H1 (cell line): ENCODE results near the gene AVPR2. TPM values are rescaled to one million over a fixed set of nuclear protein-coding genes. Genes with fewer than 3 reads are reported as not detected.

Source experiments
- BCL11A ChIP-seq, 2 experiments: IDR thresholded peaks; one replicate each; pipeline ENCODE4 v1.6.1; 2011; ENCODE audit warnings: low read depth in 2 of 2, low read length in 2 of 2, mild to moderate bottlenecking in 2 of 2
- CBX8 ChIP-seq: fragments of 300-800, 300-1000 bp; sonication (generic); IDR thresholded peaks from 2 replicates; pipeline ENCODE4 v1.7.1; 2016; ENCODE audit warnings: low read depth, low read length, borderline replicate concordance
- CEBPB ChIP-seq: IDR thresholded peaks from 2 replicates; pipeline ENCODE4 v1.6.1; 2012; ENCODE audit warnings: low read depth, low read length
- CHD2 ChIP-seq: IDR thresholded peaks from 2 replicates; pipeline ENCODE4 v1.6.1; 2012; ENCODE audit warnings: low read length, improper control_type of control experiment
- CTBP2 ChIP-seq: IDR thresholded peaks from 2 replicates; pipeline ENCODE4 v1.7.0; 2011; ENCODE audit warnings: borderline replicate concordance, mild to moderate bottlenecking, moderate library complexity, mixed read lengths, low read length; ENCODE audit not compliant: insufficient read depth, insufficient read length
- polyA plus RNA-seq, 7 experiments: library from polyadenylated mRNA; depleted of rRNA in 3 of 7; stranded (reverse) in 5 of 7; unstranded in 2 of 7; fragments of >200 nt in 5 of 7; fragments of 200-250 nt in 2 of 7; gene quantifications; 1 replicate in 5 of 7; 2 replicates in 1 of 7; 4 replicates in 1 of 7; pipeline versions ENCODE4 v1.2.1 to v1.2.3, GENCODE V29; 2011 to 2013; ENCODE audit warnings: missing spikeins in 2 of 7, mixed read lengths in 2 of 7
- total RNA-seq: library from RNA; stranded (reverse); fragmentation: NEBNext Ultra II Directional; extraction: Animal tissue kit (Norgen Biotek cat#: 25700); gene quantifications from 2 replicates; pipeline ENCODE4 v1.2.1, GENCODE V29; 2021
- TF ChIP-seq, protein P1 (sequence below): fragments of 300-600 bp; sonication (generic); IDR thresholded peaks from 2 replicates; pipeline ENCODE4 v1.7.1; 2012; ENCODE audit warnings: low read length, moderate library complexity, mild to moderate bottlenecking, inconsistent platforms; ENCODE audit not compliant: insufficient replicate concordance
- TF ChIP-seq, protein P2 (sequence below), 3 experiments: IDR thresholded peaks; 1 replicate in 2 of 3; 2 replicates in 1 of 3; pipeline versions ENCODE4 v1.5.1 to v1.6.1; 2011; ENCODE audit warnings: low read length in 3 of 3, mild to moderate bottlenecking in 3 of 3, inconsistent platforms in 2 of 3, low read depth in 1 of 3, moderate library complexity in 1 of 3; ENCODE audit not compliant: insufficient read depth in 1 of 3; ENCODE audit errors: control extremely low read depth in 1 of 3

Gene AVPR2
- total and polyA plus RNA-seq, 2 of the 8 experiments (the other 6 are each of a cell fraction or from before 2014, with no cell fraction given) = 0.09 TPM; not detected in 1

DNA sequence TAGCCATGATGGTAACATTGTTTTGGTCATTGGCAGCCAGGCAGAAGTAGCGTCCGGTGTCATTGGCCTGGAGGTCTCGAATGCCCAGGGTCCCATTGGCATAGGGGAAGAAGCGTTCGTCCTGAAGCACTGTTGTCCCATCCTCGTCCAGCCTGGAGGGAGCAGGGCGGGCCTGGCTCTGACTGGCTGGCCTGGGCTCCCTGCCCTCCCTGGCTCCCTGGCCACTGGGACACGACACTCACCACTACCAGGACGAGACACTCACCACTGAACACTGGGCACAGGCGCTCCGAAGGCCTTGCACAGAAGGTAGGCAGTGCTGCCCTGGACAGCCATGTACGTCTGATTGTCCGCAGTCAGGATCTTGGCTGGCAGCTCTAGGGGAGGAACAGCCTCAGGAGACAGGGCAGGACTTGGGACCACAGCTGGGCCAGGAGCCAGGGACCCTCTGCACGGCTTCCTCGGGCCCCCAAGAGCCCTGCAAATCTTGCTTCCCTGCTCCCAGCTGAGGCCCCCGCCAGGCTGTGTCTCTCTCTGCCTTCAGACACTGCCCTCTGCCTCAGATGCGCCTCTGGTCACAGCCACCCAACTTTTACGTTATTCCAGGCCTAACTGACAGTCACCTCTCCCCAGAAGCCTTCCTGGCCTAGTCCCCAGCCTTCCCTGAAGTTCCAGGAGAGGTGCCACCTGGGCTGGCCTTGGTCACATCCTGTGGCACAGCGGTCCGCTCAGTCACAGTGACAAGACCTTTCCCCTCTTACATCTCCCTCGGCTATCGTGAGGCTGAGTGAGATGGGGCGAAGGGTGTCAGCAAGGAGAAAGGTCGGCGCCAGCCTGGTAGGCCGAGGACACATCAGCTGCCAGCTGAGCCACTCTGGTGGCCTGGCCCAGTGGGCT is 35.6 kb upstream of the AVPR2 start (continued):
- TF ChIP-seq CHD2 = no peak
- no peak for TF ChIP-seq BCL11A (IDR thresholded peaks at IDR 0.05; ENCODE audit: low read depth in 2 of 2, low read length in 2 of 2)
- TF ChIP-seq CEBPB = no peak
- TF ChIP-seq, protein P1, sequence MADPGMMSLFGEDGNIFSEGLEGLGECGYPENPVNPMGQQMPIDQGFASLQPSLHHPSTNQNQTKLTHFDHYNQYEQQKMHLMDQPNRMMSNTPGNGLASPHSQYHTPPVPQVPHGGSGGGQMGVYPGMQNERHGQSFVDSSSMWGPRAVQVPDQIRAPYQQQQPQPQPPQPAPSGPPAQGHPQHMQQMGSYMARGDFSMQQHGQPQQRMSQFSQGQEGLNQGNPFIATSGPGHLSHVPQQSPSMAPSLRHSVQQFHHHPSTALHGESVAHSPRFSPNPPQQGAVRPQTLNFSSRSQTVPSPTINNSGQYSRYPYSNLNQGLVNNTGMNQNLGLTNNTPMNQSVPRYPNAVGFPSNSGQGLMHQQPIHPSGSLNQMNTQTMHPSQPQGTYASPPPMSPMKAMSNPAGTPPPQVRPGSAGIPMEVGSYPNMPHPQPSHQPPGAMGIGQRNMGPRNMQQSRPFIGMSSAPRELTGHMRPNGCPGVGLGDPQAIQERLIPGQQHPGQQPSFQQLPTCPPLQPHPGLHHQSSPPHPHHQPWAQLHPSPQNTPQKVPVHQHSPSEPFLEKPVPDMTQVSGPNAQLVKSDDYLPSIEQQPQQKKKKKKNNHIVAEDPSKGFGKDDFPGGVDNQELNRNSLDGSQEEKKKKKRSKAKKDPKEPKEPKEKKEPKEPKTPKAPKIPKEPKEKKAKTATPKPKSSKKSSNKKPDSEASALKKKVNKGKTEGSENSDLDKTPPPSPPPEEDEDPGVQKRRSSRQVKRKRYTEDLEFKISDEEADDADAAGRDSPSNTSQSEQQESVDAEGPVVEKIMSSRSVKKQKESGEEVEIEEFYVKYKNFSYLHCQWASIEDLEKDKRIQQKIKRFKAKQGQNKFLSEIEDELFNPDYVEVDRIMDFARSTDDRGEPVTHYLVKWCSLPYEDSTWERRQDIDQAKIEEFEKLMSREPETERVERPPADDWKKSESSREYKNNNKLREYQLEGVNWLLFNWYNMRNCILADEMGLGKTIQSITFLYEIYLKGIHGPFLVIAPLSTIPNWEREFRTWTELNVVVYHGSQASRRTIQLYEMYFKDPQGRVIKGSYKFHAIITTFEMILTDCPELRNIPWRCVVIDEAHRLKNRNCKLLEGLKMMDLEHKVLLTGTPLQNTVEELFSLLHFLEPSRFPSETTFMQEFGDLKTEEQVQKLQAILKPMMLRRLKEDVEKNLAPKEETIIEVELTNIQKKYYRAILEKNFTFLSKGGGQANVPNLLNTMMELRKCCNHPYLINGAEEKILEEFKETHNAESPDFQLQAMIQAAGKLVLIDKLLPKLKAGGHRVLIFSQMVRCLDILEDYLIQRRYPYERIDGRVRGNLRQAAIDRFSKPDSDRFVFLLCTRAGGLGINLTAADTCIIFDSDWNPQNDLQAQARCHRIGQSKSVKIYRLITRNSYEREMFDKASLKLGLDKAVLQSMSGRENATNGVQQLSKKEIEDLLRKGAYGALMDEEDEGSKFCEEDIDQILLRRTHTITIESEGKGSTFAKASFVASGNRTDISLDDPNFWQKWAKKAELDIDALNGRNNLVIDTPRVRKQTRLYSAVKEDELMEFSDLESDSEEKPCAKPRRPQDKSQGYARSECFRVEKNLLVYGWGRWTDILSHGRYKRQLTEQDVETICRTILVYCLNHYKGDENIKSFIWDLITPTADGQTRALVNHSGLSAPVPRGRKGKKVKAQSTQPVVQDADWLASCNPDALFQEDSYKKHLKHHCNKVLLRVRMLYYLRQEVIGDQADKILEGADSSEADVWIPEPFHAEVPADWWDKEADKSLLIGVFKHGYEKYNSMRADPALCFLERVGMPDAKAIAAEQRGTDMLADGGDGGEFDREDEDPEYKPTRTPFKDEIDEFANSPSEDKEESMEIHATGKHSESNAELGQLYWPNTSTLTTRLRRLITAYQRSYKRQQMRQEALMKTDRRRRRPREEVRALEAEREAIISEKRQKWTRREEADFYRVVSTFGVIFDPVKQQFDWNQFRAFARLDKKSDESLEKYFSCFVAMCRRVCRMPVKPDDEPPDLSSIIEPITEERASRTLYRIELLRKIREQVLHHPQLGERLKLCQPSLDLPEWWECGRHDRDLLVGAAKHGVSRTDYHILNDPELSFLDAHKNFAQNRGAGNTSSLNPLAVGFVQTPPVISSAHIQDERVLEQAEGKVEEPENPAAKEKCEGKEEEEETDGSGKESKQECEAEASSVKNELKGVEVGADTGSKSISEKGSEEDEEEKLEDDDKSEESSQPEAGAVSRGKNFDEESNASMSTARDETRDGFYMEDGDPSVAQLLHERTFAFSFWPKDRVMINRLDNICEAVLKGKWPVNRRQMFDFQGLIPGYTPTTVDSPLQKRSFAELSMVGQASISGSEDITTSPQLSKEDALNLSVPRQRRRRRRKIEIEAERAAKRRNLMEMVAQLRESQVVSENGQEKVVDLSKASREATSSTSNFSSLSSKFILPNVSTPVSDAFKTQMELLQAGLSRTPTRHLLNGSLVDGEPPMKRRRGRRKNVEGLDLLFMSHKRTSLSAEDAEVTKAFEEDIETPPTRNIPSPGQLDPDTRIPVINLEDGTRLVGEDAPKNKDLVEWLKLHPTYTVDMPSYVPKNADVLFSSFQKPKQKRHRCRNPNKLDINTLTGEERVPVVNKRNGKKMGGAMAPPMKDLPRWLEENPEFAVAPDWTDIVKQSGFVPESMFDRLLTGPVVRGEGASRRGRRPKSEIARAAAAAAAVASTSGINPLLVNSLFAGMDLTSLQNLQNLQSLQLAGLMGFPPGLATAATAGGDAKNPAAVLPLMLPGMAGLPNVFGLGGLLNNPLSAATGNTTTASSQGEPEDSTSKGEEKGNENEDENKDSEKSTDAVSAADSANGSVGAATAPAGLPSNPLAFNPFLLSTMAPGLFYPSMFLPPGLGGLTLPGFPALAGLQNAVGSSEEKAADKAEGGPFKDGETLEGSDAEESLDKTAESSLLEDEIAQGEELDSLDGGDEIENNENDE = no peak
- no peak for TF ChIP-seq CTBP2
- TF ChIP-seq, protein P2, sequence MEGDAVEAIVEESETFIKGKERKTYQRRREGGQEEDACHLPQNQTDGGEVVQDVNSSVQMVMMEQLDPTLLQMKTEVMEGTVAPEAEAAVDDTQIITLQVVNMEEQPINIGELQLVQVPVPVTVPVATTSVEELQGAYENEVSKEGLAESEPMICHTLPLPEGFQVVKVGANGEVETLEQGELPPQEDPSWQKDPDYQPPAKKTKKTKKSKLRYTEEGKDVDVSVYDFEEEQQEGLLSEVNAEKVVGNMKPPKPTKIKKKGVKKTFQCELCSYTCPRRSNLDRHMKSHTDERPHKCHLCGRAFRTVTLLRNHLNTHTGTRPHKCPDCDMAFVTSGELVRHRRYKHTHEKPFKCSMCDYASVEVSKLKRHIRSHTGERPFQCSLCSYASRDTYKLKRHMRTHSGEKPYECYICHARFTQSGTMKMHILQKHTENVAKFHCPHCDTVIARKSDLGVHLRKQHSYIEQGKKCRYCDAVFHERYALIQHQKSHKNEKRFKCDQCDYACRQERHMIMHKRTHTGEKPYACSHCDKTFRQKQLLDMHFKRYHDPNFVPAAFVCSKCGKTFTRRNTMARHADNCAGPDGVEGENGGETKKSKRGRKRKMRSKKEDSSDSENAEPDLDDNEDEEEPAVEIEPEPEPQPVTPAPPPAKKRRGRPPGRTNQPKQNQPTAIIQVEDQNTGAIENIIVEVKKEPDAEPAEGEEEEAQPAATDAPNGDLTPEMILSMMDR (IDR thresholded peaks at IDR 0.05; ENCODE audit: control extremely low read depth in 1 of 3, insufficient read depth in 1 of 3, low read depth in 1 of 3, low read length in 3 of 3) = no peak
- TF ChIP-seq CBX8 = no peak
